SH-SY5Y (cell line): Measurements from ENCODE around the gene CDA.

ENCODE experiments used
- GATA2 ChIP-seq: IDR thresholded peaks from 2 replicates; pipeline ENCODE4 v1.6.1; 2011; ENCODE audit warnings: mild to moderate bottlenecking, low read depth, low read length
- GATA3 ChIP-seq: IDR thresholded peaks from 2 replicates; pipeline ENCODE4 v1.6.1; 2011; ENCODE audit warnings: low read depth, mild to moderate bottlenecking, low read length, moderate library complexity

DNA sequence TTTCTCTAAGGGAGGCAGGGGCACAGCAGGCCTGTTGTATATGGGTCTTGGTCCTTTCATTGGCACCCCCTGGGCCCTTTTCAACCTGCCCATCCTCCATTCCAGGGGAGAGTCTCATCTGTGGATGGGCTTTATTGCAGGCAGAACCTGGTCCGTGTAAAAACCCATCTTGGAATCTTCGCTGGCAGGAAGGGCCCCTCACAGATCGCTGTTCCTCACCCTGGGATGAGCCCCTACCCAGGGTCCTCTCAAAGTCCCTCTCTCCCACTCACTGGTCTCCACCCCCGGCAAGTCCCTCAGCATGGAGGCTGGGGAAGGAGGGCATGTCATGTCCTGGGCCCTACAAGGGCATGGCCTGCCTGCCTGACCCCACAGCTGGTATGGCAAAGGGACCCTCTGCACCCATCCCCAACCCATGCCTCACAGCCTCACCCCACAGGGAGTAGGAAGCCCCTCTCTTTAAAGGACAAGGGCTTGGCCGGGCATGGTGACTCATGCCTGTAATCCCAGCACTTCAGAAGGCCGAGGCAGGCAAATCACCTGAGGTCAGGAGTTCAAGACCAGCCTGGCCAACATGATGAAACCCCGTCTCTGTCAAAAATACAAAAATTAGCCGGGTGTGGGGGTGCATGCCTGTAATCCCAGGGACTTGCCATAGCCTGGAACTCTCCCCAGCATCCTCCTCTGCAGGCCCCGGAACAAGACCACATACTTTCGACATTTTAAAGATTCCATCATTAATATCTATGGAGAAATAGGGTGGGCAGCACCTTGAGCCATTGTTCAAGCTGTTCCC, 13.2 kb upstream of the CDA start:
- no peak for TF ChIP-seq GATA2
- no peak for TF ChIP-seq GATA3
